NCI-H774 (cell line): Measurements from ENCODE around the gene PHACTR3.
"Not testable (repeated sequence)": the region's sequence is repeated elsewhere in the genome, so short reads cannot be mapped to it uniquely, and the experiment has no call there.

Experiments used
- DNase-seq: peaks from one replicate; lab custom pipeline; 2025; lab: John Stamatoyannopoulos, UW

Gene PHACTR3

DNA sequence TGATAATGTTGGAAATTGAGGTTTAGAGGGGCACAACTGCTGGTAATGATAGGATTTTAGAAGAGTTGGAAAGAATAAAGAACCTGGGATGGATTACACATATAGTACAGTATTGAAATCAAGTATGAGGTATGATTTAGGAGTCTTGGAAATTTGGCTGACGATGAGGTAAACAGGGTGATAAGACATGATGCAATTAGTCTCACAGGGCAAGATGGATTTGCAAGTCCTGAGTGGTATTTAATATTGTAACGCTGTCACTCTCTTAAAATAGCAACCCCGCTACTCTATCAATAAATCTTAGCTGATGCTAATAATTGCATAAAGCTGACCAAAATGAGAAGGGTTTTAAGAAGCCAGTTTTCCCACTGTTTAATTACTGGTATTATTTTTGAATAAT, 258.7 kb downstream of the PHACTR3 start:
- DNase-seq = no peak

DNA sequence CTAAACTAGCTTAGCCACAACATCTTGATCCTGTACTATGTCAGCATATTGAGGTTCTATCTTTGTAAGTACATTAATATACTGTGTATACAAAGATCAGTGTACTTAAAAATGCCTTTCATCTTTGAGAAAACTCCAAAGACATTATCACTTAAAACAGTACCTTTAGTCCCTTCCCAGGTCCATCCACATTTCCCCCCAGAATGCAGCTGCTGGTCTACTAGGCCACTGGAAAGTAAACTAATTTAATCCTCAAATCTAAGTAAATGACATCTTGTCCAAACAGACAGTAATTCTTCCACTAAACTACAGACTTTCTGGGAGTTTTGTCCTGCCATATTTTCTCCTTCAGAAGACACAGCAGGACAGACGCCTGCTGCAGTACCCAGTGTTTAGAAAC, 260.4 kb downstream of the PHACTR3 start:
- DNase-seq = no peak

DNA sequence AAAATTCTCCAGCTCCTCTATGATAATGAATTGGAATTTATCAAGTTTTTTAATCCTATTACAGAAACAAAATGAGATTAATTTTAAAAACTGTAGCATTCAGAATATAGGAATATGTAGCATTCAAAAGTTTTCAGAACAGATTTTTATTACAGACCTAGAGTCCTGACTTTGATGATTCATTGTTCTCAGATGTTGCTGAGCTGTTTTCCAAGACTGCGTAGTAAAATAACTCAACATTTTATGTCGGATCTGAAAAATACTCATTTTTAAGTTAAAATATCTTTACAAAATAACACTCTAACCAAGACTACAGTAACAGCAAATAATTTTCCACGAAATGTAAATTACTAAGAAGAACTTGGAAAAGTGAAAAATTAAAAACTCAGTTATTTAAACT, 262.0 kb downstream of the PHACTR3 start:
- no peak for DNase-seq

DNA sequence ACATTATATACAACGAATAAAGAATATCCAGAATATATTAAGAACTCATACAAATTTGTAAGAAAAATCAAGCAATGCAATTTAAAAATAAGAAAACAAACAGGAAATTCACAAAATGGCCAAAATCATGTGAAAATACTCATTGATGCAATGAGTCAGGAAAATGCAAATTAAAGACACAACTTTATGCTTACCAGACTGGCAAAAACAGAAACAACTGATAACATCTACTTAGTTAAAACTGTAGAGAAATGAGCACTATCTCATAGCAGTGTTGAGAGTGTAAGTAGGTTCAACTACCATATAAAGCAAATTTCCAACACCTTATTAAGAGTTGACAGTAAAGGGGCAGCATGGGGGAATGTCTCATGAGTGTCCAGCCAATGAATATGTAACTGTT, 266.8 kb downstream of the PHACTR3 start:
- no peak for DNase-seq

DNA sequence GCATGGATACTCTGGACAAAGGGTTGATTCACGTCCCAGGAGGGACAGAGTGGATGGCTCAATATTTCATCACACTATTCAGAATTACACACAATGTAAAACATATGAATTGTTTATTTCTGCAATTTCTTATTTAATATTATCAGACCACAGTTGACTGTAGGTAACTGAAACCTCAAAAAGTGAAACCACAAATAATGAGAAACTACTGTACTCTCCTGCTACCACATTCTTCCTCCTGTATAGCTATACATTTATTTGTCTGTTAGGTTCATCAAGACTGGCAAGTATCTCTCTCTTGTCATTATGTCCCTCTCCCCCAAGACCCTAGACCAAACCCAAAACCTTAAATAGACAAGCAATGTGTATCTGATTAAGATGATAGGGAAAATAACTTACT, 269.1 kb downstream of the PHACTR3 start:
- no peak for DNase-seq

DNA sequence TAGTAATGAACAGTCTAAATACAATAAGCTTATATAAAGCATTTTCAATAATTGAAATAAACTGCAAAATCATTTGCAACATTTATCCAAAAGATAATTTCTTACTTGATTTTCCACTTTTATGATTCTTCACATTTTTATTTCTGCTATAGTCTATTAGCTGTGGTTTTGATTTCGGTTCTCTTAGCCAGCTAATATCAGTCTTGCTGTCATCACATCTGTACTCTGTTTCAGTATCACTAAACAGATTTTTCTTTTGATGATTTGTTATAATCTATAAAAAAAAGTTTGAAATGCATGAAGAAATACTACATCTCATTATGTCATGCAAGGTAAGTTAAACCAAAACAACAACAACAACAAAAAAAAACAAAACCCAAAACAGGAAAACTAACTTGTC, 275.9 kb downstream of the PHACTR3 start:
- DNase-seq = no peak

DNA sequence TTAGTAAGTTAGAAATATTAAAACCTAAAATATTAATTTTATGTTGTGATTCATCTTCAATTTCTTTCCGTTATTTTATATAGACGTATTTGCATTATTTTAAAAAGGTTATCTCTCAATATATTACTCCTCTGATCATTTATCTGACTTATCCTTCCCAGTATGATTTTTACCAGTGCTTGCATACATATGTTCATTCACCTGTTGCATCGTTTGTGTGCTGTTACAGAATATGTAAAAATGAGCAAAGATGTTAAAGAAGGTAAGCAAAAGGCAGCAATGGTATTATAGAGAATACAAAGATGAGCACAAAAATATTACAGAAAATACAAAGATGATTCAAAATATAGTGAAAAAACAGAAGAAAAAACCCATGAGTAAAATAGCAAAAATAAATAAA, 280.2 kb downstream of the PHACTR3 start:
- no peak for DNase-seq

DNA sequence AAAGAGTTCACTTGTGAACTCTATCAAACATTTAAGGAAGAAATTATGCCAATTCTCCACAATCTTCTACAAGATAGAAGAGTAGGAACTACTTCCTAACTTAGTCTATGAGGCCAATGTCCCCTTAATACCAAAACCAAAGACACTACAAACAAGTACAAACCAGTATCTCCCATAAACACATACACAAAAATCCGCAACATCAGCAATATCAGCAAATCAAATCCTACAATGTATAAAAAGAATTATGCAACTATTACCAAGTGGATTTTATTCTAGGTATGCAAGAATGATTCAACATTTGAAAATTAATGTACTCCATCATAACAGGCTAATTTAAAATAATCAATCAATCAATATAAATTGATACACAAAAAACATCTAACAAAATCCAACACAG, 283.7 kb downstream of the PHACTR3 start:
- DNase-seq = no peak

DNA sequence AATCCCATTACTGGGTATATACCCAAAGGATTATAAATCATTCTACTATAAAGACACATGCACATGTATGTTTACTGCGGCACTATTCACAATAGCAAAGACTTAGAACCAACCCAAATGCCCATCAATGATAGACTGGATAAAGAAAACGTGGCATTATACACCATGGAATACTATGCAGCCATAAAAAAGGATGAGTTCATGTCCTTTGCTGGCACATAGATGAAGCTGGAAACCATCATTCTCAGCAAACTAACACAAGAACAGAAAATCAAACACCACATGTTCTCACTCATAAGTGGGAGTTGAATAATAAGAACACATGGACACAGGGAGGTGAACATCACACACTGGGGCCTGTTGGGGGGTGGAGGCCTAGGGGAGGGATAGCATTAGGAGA, 285.7 kb downstream of the PHACTR3 start:
- DNase-seq = not testable (repeated sequence)

DNA sequence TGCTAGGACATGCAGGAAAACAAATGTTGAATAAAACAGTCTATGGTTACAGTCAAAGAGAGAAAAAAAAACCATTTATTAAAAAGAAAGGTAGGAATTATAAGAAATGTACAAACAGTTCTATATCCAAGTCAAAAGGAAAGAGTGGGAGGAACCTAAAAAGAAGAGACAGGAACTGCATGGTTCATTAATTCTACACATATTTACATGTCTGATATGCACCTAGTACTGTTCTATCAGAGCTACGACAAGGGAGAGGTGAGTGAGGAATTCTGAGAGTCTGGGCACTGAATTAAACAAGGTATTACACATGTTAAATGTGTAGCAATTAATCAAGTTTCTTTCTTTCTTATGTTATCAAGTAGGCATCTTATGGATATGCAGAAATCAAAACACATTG, 287.2 kb downstream of the PHACTR3 start:
- no peak for DNase-seq

DNA sequence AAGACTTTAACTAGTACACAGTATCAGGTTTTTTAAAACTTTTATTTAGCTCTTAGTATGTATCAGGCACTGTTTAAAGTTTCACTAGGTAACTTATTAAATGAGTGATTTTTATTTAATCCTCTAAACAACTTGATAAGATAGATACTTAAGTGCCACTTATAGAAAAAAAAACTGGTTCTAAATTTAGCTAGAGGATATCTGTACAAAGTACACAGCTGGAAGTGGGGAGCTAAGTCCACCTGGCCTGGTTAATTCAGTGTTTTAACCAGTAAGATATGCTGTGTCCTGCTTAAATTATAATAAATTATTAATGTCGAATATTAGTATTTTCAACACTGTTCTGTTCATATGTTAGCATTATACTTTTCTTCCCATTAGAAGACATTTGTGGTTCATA, 291.6 kb downstream of the PHACTR3 start:
- DNase-seq = no peak
